C4-2B (cell line): ENCODE results near the gene ZFYVE28.

Experiments
- CTCF ChIP-seq: fragments of 450-650 bp; conservative IDR thresholded peaks from 2 replicates; pipeline ENCODE4 v1.5.1; 2017; ENCODE audit warnings: mild to moderate bottlenecking
- ZFX ChIP-seq: fragments of 450-650 bp; IDR thresholded peaks from 2 replicates; pipeline ENCODE4 v1.6.1; 2017

DNA sequence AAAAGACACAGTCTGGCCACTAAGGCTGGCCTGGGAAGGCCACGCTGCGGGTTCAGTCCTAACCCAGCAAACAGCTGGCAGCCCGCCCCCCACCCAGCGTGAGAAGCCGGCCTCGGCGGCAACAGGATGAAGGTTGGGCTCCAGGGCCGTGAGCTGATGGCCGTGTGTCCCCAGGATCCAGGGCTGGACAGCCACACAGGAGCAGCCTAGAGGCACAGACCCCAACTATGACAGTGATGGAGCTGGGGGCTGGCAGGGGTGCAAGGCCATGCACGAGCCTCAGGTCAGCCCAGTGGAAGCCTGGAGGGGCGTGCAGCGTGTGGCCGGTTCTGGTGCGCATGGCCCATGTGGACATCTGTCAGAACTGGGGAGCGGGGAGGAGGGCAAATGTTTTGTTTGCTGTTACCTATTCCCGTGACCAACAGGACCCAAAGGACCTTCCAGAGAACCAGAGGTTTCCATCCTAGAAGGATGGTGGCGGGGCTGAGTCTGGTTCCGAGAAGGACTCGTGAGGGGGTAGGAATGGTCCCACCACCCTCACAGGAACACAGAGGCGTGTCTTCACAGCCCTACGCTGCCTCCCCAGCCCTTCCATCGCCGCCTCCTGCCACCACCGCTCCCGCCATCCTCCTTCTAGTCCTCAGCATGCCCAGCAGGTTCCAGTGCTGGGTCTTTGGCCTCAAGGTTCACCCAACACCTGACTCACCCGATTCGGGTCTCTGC lies 46.5 kb downstream of the ZFYVE28 start:
- TF ChIP-seq CTCF (no peak), ZFX (no peak)
